Thymus (tissue), 11 donors: ENCODE data around the gene PPP1R1C. TPM values are rescaled to one million over a fixed set of nuclear protein-coding genes. Genes with fewer than 3 reads are reported as not detected.

Experiments
- DNase-seq, 9 donors: peaks; one replicate each; pipeline ENCODE4 v3.0.0-alpha.2; 2013; ENCODE audit warnings: low spot score in 9 of 9, low read depth in 6 of 9, missing footprints in 1 of 9
- H3K27ac ChIP-seq, 2 donors: one replicate each; pipeline ENCODE4 v1.5.1; 2013; ENCODE audit warnings: control low read depth in 1 of 2, low read depth in 1 of 2, low read length in 1 of 2, mild to moderate bottlenecking in 1 of 2, moderate library complexity in 1 of 2
- H3K27me3 ChIP-seq, 2 donors: one replicate each; pipeline ENCODE4 v1.5.1; 2013; ENCODE audit warnings: low read length in 1 of 2; ENCODE audit not compliant: control insufficient read depth in 2 of 2, insufficient read depth in 1 of 2
- H3K36me3 ChIP-seq, 2 donors: one replicate each; pipeline ENCODE4 v1.5.1; 2013; ENCODE audit warnings: low read length in 1 of 2, mild to moderate bottlenecking in 1 of 2, moderate library complexity in 1 of 2; ENCODE audit not compliant: control insufficient read depth in 2 of 2, insufficient read depth in 2 of 2
- H3K4me1 ChIP-seq, 2 donors: one replicate each; pipeline ENCODE4 v1.5.1; 2013; ENCODE audit warnings: low read length in 2 of 2; ENCODE audit not compliant: control insufficient read depth in 2 of 2, insufficient read depth in 2 of 2
- H3K4me3 ChIP-seq, 2 donors: one replicate each; pipeline ENCODE4 v1.5.1; 2013; ENCODE audit warnings: low read length in 2 of 2, control low read depth in 1 of 2, mild to moderate bottlenecking in 1 of 2
- H3K9me3 ChIP-seq, 2 donors: one replicate each; pipeline ENCODE4 v1.5.1; 2013; ENCODE audit warnings: low read length in 1 of 2, mild to moderate bottlenecking in 1 of 2; ENCODE audit not compliant: control insufficient read depth in 2 of 2, insufficient read depth in 1 of 2
- WGBS: extraction: QIAGEN DNeasy Blood & Tissue Kit; methylation state at CpG from one replicate; pipeline ENCODE4 v1.1.7; 2013; 5-methylcytosine and 5-hydroxymethylcytosine counted together
- polyA plus RNA-seq: library from polyadenylated mRNA; stranded (reverse); fragments of 200-250 nt; gene quantifications from one replicate; pipeline ENCODE4 v1.2.3, GENCODE V29; 2013
- total RNA-seq: library from RNA; stranded (reverse); fragments of 120-200 nt; gene quantifications from one replicate; pipeline ENCODE4 v1.2.4, GENCODE V29; 2013
- donor health status: healthy.

Gene PPP1R1C
- total and polyA plus RNA-seq, 2 donors, result 9.0 to 35.9 TPM

- H3K36me3 ChIP-seq, result peaks cover 0 to 2% of the 10 kb centered on the region in 2 donors
- H3K9me3 ChIP-seq, result no peaks in the 10 kb centered on the region
- H3K27me3 ChIP-seq, result no peaks in the 10 kb centered on the region
- WGBS, result 64% methylated on average over 8 of the region's 8 CpGs
- peaks cover 0 to 3% of the 10 kb centered on the region in 2 donors for H3K4me1 ChIP-seq
- H3K27ac ChIP-seq, result no peak overlapping the region
- H3K4me3 ChIP-seq, result no peak overlapping the region
- no peak for DNase-seq
These were observed 12.6 kb downstream of the PPP1R1C start for GRCh38 chr2:181998041-181998835.

- DNase-seq, result no peak
- H3K27ac ChIP-seq, result no peak overlapping the region
- no peaks in the 10 kb centered on the region for H3K9me3 ChIP-seq
- H3K4me3 ChIP-seq, result no peak overlapping the region
- peaks cover 0 to 3% of the 10 kb centered on the region in 2 donors for H3K4me1 ChIP-seq
- no peaks in the 10 kb centered on the region for H3K27me3 ChIP-seq
- H3K36me3 ChIP-seq, result peaks cover 0 to 2% of the 10 kb centered on the region in 2 donors
- WGBS, result 90% methylated on average over 2 of the region's 2 CpGs
These were observed 13.4 kb downstream of the PPP1R1C start for GRCh38 chr2:181998891-181999654.

GRCh38 chr2:181999911-182000310 lies 14.3 kb downstream of the PPP1R1C start:
- no peaks in the 10 kb centered on the region for H3K27me3 ChIP-seq
- no peak for DNase-seq
- no peak overlapping the region for H3K4me3 ChIP-seq
- H3K36me3 ChIP-seq, result peaks cover 0 to 2% of the 10 kb centered on the region in 2 donors
- peaks cover 0 to 3% of the 10 kb centered on the region in 2 donors for H3K4me1 ChIP-seq
- H3K9me3 ChIP-seq, result no peaks in the 10 kb centered on the region
- 95% methylated on average over 3 of the region's 3 CpGs for WGBS
- H3K27ac ChIP-seq, result no peak overlapping the region

DNA sequence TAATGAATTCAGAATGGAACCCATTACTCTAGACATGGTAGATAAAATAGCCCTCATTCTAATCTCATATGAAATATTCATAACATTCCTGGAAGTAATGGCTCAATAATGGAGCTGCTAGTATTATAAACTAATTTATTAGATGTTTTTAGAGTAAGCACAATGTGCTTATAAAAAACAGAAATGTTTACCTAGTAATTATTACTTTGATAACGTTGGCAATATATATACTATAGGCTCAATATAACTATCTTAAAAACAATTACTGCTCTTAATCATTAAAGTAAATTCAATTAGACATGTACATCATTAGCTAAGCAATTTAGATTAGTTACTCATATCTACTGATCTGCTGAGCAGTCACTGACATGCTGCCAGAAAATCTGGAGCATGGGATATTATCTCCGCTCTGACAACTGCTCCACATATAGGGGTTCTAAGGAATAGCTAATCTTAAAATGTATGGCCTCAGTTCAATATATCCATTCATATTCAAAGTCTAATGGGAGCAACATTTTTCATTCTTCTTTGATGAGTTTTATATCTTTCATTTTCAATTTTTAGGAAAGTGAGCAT lies 19.4 kb downstream of the PPP1R1C start:
- no peak overlapping the region for H3K4me3 ChIP-seq
- H3K36me3 ChIP-seq, result no peaks in the 10 kb centered on the region
- WGBS, result 96% methylated on average over 2 of the region's 2 CpGs
- no peaks in the 10 kb centered on the region for H3K27me3 ChIP-seq
- no peak for DNase-seq
- H3K4me1 ChIP-seq, result no peaks in the 10 kb centered on the region
- H3K27ac ChIP-seq, result no peak overlapping the region
- no peaks in the 10 kb centered on the region for H3K9me3 ChIP-seq

- no peaks in the 10 kb centered on the region for H3K9me3 ChIP-seq
- DNase-seq, result no peak
- H3K36me3 ChIP-seq, result no peaks in the 10 kb centered on the region
- no peaks in the 10 kb centered on the region for H3K27me3 ChIP-seq
- no peaks in the 10 kb centered on the region for H3K4me1 ChIP-seq
- no peak overlapping the region for H3K27ac ChIP-seq
- H3K4me3 ChIP-seq, result no peak overlapping the region
- 99% methylated on average over 4 of the region's 4 CpGs for WGBS
These were observed 21.1 kb downstream of the PPP1R1C start for GRCh38 chr2:182006595-182007341.

GRCh38 chr2:182014284-182014683 lies 28.6 kb downstream of the PPP1R1C start:
- H3K4me3 ChIP-seq, result no peak overlapping the region
- peaks cover 0 to 3% of the 10 kb centered on the region in 2 donors for H3K9me3 ChIP-seq
- H3K36me3 ChIP-seq, result no peaks in the 10 kb centered on the region
- no peaks in the 10 kb centered on the region for H3K27me3 ChIP-seq
- no peak for DNase-seq
- H3K27ac ChIP-seq, result no peak overlapping the region
- H3K4me1 ChIP-seq, result peaks cover 0 to 2% of the 10 kb centered on the region in 2 donors
- 99% methylated on average over 5 of the region's 5 CpGs for WGBS

DNA sequence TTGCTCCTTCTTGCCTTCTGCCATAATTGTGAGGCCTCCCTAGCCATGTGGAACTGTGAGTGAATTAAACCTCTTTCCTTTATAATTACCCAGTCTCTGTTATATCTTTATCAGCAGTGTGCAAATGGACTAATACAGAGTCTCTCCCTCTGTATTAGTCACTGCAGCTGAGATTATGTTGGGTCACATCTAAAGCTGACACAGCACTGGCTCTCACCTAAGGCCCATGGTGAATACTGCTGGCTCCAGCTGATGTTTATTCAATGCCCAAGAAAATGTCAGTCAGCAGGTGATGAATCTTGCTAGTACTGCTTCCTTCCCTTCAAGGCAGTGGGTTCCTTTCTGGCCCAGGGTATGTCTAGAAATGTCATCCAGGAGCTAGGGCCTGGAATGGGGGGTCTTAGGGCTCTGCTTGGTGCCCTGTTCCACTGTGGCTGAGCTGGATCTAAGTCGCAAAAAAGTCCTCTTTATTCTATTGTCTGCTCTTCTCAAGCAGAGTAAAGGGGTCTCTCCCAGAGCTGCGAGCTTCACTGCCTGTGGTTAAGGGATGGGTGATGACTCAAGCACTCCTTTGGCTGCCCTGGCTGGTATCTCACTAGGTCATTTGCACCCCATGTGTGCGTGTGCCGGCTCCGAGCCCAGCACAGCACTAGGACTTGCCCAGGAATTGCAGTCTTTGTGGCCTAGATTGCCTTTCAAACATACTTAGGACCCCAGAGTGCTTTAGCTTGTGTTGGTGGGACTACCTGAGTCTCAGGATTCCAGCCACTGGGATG lies 29.9 kb downstream of the PPP1R1C start:
- WGBS, result 97% methylated on average over 5 of the region's 5 CpGs
- H3K27me3 ChIP-seq, result no peaks in the 10 kb centered on the region

DNA sequence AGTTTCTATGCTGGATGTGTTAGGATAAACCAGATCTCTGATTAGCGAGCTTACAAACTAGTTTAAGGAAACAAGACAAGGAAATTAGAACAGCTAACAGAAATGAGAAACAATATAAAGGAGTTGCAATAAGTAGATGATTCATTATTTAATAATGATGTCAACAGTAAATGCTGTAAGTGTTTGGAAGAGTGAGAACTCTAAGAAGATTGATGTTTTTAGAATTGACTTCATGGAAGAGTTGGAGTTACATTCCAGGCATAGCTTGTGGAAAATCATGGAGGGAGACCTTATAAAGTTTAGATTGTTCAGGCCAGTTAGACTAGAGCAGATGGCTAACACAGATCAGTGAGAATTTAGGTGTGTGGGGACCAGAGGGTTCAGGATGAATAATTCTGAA lies 32.6 kb downstream of the PPP1R1C start:
- Histone ChIP-seq H3K27ac (no peak overlapping the region), H3K9me3 (peaks cover 0 to 3% of the 10 kb centered on the region in 2 donors), H3K4me3 (no peak overlapping the region), H3K36me3 (no peaks in the 10 kb centered on the region), H3K27me3 (no peaks in the 10 kb centered on the region), H3K4me1 (peaks cover 3 to 5% of the 10 kb centered on the region in 2 donors)
- no peak for DNase-seq
- 99% methylated on average over 1 of the region's 1 CpG for WGBS

More for the DNA sequence above, 29.9 kb downstream of the PPP1R1C start:
- Histone ChIP-seq H3K36me3 (no peaks in the 10 kb centered on the region), H3K4me3 (no peak overlapping the region), H3K27ac (no peak overlapping the region), H3K9me3 (peaks cover 0 to 3% of the 10 kb centered on the region in 2 donors), H3K4me1 (peaks cover 0 to 2% of the 10 kb centered on the region in 2 donors)
- DNase-seq, result no peak
